RWPE1 (cell line): Measurements from ENCODE around the gene CA14.
"Not testable (repeated sequence)": the region's sequence is repeated elsewhere in the genome, so short reads cannot be mapped to it uniquely, and the experiment has no call there.

Experiments used
- CTCF ChIA-PET: fragments of 350-600 bp; sonication (Branson Sonifier 250); formaldehyde crosslinking; extraction: SDS; loops from one replicate; lab custom pipeline; 2021; lab: Yijun Ruan, JAX
- POLR2A ChIA-PET: fragments of 400-600 bp; formaldehyde crosslinking; extraction: SDS; loops from one replicate; lab custom pipeline; 2020; ENCODE audit warnings: antibody characterized with exemption; ENCODE audit not compliant: low non-redundant PET; lab: Yijun Ruan, JAX
- DNase-seq: peaks from one replicate; pipeline ENCODE4 v3.0.0; 2012; ENCODE audit warnings: low spot score
- H3K27ac ChIP-seq: fragments of 450-650 bp; 2 replicates; pipeline ENCODE4 v1.5.1; 2017
- CTCF ChIP-seq: fragments of 450-650 bp; conservative IDR thresholded peaks from 2 replicates; pipeline ENCODE4 v1.5.1; 2017; ENCODE audit warnings: low read depth, mild to moderate bottlenecking

CA14 gene

GRCh38 chr1:150221552-150221951 is 36.0 kb upstream of the CA14 start:
- peak; percentile 10 for DNase-seq
- CTCF ChIA-PET = no interaction called here
- no peak overlapping the region for H3K27ac ChIP-seq
- POLR2A ChIA-PET = no interaction called here
- TF ChIP-seq CTCF = peak; percentile 20; the same call in 1 of the 2 replicates

- no peak for TF ChIP-seq CTCF
- DNase-seq = no peak
- POLR2A ChIA-PET = no interaction called here
- CTCF ChIA-PET = interaction anchor here (0.7 to 1.8 kb wide), 2 partner anchors 9 to 65 kb away, joined by 6 to 8 read pairs; no protein-coding TSS in a partner anchor
- H3K27ac ChIP-seq = no peak overlapping the region
Measured at GRCh38 chr1:150224983-150225382, 32.6 kb upstream of the CA14 start.

- CTCF ChIA-PET = interaction anchor here (0.6 to 1.8 kb wide), 2 partner anchors 8 to 23 kb away, joined by 4 to 6 read pairs; no protein-coding TSS in a partner anchor
- TF ChIP-seq CTCF = no peak
- DNase-seq = no peak
- POLR2A ChIA-PET = no interaction called here
- H3K27ac ChIP-seq = no peak overlapping the region
Measured at GRCh38 chr1:150225546-150225945, 32.0 kb upstream of the CA14 start.

GRCh38 chr1:150226486-150226885 is 31.1 kb upstream of the CA14 start:
- ChIA-PET CTCF (no interaction called here), POLR2A (no interaction called here)
- TF ChIP-seq CTCF = no peak
- DNase-seq = no peak
- H3K27ac ChIP-seq = no peak overlapping the region

- no peak for DNase-seq
- TF ChIP-seq CTCF = no peak
- ChIA-PET CTCF (no interaction called here), POLR2A (no interaction called here)
- H3K27ac ChIP-seq = no peak overlapping the region
Measured at GRCh38 chr1:150227228-150227627, 30.3 kb upstream of the CA14 start.

GRCh38 chr1:150228246-150228645 is 29.3 kb upstream of the CA14 start:
- DNase-seq, H3K27ac ChIP-seq, POLR2A ChIA-PET: not testable (repeated sequence)
- CTCF ChIA-PET = interaction anchor here (0.6 to 1.7 kb wide), 2 partner anchors 27 to 28 kb away, joined by 3 to 7 read pairs; no protein-coding TSS in a partner anchor

- POLR2A ChIA-PET, DNase-seq: not testable (repeated sequence)
- CTCF ChIA-PET = interaction anchor here (0.7 to 1.8 kb wide), 3 partner anchors 8 to 23 kb away, joined by 5 to 6 read pairs (median 6); no protein-coding TSS in a partner anchor
- H3K27ac ChIP-seq = peak overlapping the region; percentile 32; the same call in 1 of the 2 replicates
Measured at GRCh38 chr1:150232921-150233320, 24.7 kb upstream of the CA14 start.
